Right lobe of liver (tissue), 6 donors: ENCODE data around the gene ZP1. TPM values are rescaled to one million over a fixed set of nuclear protein-coding genes. Genes with fewer than 3 reads are reported as not detected.

ENCODE experiments used
- ATAC-seq, 4 donors: fragments of 200-7000 bp; cut with Tn5 transposase; one replicate each; pipeline ENCODE4 v1.9.1; 2020; ENCODE audit warnings: mild to moderate bottlenecking in 4 of 4, moderate library complexity in 4 of 4
- DNase-seq, 3 donors: peaks; one replicate each; pipeline ENCODE4 v3.0.0-alpha.2; 2020
- H3K27ac ChIP-seq, 3 donors: fragments of 200-600 bp; one replicate each; pipeline ENCODE4 v1.8.0; 2022
- H3K27me3 ChIP-seq, 2 donors: fragments of 200-600 bp; one replicate each; pipeline ENCODE4 v1.8.0; 2022
- H3K36me3 ChIP-seq, 4 donors: fragments of 200-600 bp; sonication (generic) in 1 of 4; one replicate each; pipeline versions ENCODE4 v1.5.1 to v1.8.0; 2017 to 2022; ENCODE audit warnings: control low read depth in 1 of 4
- H3K4me1 ChIP-seq, 4 donors: fragments of 200-600 bp; sonication (generic) in 1 of 4; one replicate each; pipeline versions ENCODE4 v1.5.1 to v1.8.0; 2017 to 2022; ENCODE audit warnings: control low read depth in 1 of 4
- H3K4me3 ChIP-seq, 3 donors: fragments of 200-600 bp; one replicate each; pipeline ENCODE4 v1.8.0; 2022
- H3K9me3 ChIP-seq, 4 donors: fragments of 200-600 bp; sonication (generic) in 1 of 4; one replicate each; pipeline versions ENCODE4 v1.5.1 to v1.8.0; 2017 to 2022; ENCODE audit warnings: control low read depth in 1 of 4
- CTCF ChIP-seq, 4 donors: fragments of 200-600 bp in 3 of 4; fragments of 450-650 bp in 1 of 4; IDR thresholded peaks; one replicate each; pipeline versions ENCODE4 v1.5.1 to v1.8.0; 2016 to 2022; ENCODE audit warnings: antibody characterized with exemption in 4 of 4, mild to moderate bottlenecking in 2 of 4
- POLR2A ChIP-seq: fragments of 450-650 bp; IDR thresholded peaks from one replicate; pipeline ENCODE4 v1.6.1; 2017; ENCODE audit warnings: antibody characterized with exemption, mild to moderate bottlenecking
- WGBS: methylation state at CpG from one replicate; pipeline ENCODE4 v1.1.6; 2018; ENCODE audit warnings: low coverage, low lambda C conversion rate; ENCODE audit not compliant: insufficient coverage; ENCODE audit errors: missing lambda C conversion rate; 5-methylcytosine and 5-hydroxymethylcytosine counted together
- intact Hi-C, 2 donors: fragments of 100-400 bp; cut with DNase I; formaldehyde crosslinking; loops; one replicate each; pipeline versions ENCODE4 v1.11.2 to v1.14.1; 2022
- total RNA-seq, 6 experiments: library from RNA; depleted of rRNA in 2 of 6; stranded (reverse); fragments of >200 nt in 2 of 6; fragmentation: NEBNext Ultra II Directional in 3 of 6; extraction: Animal tissue kit (Norgen Biotek cat#: 25700) in 3 of 6; gene quantifications; one replicate each; pipeline versions ENCODE4 v1.1.0 to v1.2.4, GENCODE V29; 2016 to 2023
- donor health status: DM: no; HTN: yes; CAD: no.
- donor health status: DM: no; HTN: no; CAD: no.
- donor health status: DM: no; HTN: no; CAD: no.
- donor health status: DM: no; HTN: yes; CAD: no.
- donor health status: DM: no; HTN: yes; CAD: no.

Gene ZP1
- total RNA-seq, 6 experiments from 2014 or later = not detected

GRCh38 chr11:60838132-60838531, 29.2 kb upstream of the ZP1 start:
- no peak for ATAC-seq
- intact Hi-C loops = no loop called here
- Histone ChIP-seq H3K27ac (no peak overlapping the region), H3K36me3 (no peaks in the 10 kb centered on the region), H3K9me3 (no peaks in the 10 kb centered on the region), H3K27me3 (no peaks in the 10 kb centered on the region), H3K4me1 (peaks cover 0 to 10% (median 2%) of the 10 kb centered on the region in 4 donors), H3K4me3 (no peak overlapping the region)
- DNase-seq = no peak
- TF ChIP-seq CTCF (IDR thresholded peaks at IDR 0.05) (no peak), POLR2A (no peak)
- 80% methylated on average over 1 of the region's 7 CpGs for WGBS

DNA sequence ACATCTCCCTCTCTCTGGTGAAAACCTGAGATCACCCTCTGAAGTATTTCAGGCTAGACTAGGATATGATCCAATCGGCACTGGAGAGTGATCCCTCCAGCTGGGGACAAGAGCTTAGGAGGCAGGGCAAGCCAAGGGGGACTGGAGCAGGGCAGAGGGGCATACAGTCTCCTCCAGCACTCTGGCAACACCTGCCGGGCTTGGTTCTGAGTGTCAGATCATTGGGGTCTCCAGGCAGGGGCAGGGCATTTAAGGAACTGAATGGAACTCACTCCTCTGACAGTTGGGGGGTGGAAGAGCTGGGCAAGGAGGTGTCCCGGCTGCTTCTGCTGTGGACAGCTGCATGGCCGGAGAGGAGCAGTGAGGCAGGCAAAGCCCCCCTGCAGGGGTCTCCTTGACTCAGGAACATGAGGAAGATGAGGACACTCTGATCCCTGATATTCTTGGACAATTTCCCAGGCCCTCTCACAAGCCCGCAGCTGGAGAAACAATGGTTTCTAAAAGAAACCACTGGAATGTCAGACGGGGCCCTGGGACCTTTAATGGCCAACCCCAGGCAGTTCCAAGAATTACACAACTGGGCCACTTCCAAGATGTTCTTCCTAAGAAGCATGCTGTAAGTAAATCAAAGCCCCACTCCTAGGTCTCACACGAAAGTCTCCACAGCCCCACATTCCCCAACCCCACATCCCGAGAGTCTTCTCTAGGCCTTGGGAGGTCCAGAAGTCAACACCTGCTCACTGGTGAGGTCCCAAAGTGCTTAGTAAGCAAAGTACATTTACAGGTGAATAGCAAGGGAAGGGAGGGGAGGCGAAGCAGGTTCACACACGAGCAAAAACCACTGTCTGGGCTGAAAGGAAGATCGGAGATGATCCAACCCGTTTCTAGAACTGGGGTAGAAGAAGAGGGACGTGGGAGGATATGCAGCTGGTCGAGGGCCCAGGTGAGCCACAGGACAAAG, 26.6 kb upstream of the ZP1 start:
- no peak for ATAC-seq
- 83% methylated on average over 7 of the region's 14 CpGs for WGBS
- TF ChIP-seq POLR2A (no peak), CTCF (IDR thresholded peaks at IDR 0.05) (no peak)
- Histone ChIP-seq H3K27me3 (no peaks in the 10 kb centered on the region), H3K4me1 (peaks cover 0 to 18% (median 7%) of the 10 kb centered on the region in 4 donors), H3K36me3 (no peaks in the 10 kb centered on the region), H3K9me3 (no peaks in the 10 kb centered on the region), H3K27ac (peak overlapping the region in 1 of 3 donors; percentile 40), H3K4me3 (no peak overlapping the region)
- no peak for DNase-seq
- intact Hi-C loops = no loop called here

- H3K27ac ChIP-seq = peak within 1 kb of the TSS; percentile 41 to 65 (median 50)
- 1% methylated on average over 25 of the region's 57 CpGs for WGBS
- intact Hi-C loops = no loop called here
Observed at GRCh38 chr11:60841797-60842667, 25.3 kb upstream of the ZP1 start, which contains the start of gene CCDC86. CCDC86 (plus strand) TSS chr11:60842113; CDS start chr11:60842125, 12 bp downstream.

More at GRCh38 chr11:60841797-60842667, 25.3 kb upstream of the ZP1 start, which contains the start of gene CCDC86:
- ATAC-seq (peak; percentile 93 to 97 (median 96)), DNase-seq (peak; percentile 94 to 96 (median 95))
- TF ChIP-seq POLR2A (no peak), CTCF (IDR thresholded peaks at IDR 0.05) (no peak)
- H3K36me3 ChIP-seq = no peaks in the 10 kb centered on the region
- H3K4me3 ChIP-seq = peak within 1 kb of the TSS; percentile 92 to 97 (median 96)
- no peaks in the 10 kb centered on the region for H3K9me3 ChIP-seq
- H3K27me3 ChIP-seq = no peaks in the 10 kb centered on the region
- peaks cover 0 to 18% (median 7%) of the 10 kb centered on the region in 4 donors for H3K4me1 ChIP-seq
